Measurements from ENCODE around the gene EBLN2.

DNA sequence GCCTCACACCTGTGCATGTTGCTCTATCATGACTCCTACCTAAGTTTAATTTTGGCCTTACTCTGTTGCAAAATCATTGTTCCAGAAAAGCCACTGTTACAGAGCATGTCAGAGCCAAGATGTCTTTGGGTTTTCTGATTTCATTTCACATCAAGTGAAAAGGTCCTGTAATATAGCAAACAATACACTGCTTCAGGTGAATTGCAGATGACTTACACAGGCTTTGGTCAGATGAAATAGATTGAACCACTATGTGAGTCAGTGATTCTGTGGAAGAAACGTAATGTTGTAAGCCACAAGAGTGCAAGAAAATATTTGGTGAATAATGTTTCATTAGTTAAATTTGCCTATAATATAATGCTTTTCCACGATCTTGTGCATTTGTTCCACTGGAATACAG is 22.7 kb downstream of the EBLN2 start:
- TF ChIP-seq, protein P1, sequence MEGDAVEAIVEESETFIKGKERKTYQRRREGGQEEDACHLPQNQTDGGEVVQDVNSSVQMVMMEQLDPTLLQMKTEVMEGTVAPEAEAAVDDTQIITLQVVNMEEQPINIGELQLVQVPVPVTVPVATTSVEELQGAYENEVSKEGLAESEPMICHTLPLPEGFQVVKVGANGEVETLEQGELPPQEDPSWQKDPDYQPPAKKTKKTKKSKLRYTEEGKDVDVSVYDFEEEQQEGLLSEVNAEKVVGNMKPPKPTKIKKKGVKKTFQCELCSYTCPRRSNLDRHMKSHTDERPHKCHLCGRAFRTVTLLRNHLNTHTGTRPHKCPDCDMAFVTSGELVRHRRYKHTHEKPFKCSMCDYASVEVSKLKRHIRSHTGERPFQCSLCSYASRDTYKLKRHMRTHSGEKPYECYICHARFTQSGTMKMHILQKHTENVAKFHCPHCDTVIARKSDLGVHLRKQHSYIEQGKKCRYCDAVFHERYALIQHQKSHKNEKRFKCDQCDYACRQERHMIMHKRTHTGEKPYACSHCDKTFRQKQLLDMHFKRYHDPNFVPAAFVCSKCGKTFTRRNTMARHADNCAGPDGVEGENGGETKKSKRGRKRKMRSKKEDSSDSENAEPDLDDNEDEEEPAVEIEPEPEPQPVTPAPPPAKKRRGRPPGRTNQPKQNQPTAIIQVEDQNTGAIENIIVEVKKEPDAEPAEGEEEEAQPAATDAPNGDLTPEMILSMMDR (IDR thresholded peaks at IDR 0.05; ENCODE audit: low read depth, low read length): no peak
- no peak for TF ChIP-seq EZH2phosphoT487 (IDR thresholded peaks at IDR 0.05; ENCODE audit: low read depth)
